ENCODE data around the gene CEP55.

- TF ChIP-seq EZH2 (IDR thresholded peaks at IDR 0.05; ENCODE audit: insufficient read depth, low read length) (no peak), CTCF (IDR thresholded peaks at IDR 0.05; ENCODE audit: insufficient read depth, low read depth, low read length) (no peak)
These were observed 74.0 kb downstream of the CEP55 start for GRCh38 chr10:93570383-93570782.

All from astrocyte (in vitro differentiated cells and primary cell).